IMR-90 (cell line): ENCODE measurements around the gene KDSR.

Experiments used
- BHLHE40 ChIP-seq: fragments of 150-350 bp; IDR thresholded peaks from 2 replicates; pipeline ENCODE4 v1.6.1; 2016; ENCODE audit warnings: mild to moderate bottlenecking, low read depth, low read length
- CEBPB ChIP-seq: IDR thresholded peaks from 2 replicates; pipeline ENCODE4 v1.6.1; 2012; ENCODE audit warnings: low read depth, low read length, improper control_type of control experiment
- CTCF ChIP-seq: conservative IDR thresholded peaks from 2 replicates; pipeline ENCODE4 v1.5.1; 2012; ENCODE audit warnings: mild to moderate bottlenecking, low read depth, low read length, improper control_type of control experiment
- ELK1 ChIP-seq: fragments of 150-350 bp; IDR thresholded peaks from 2 replicates; pipeline ENCODE4 v1.6.1; 2016; ENCODE audit warnings: low read depth, mild to moderate bottlenecking, low read length, moderate library complexity, borderline replicate concordance
- MXI1 ChIP-seq: IDR thresholded peaks from 2 replicates; pipeline ENCODE4 v1.6.1; 2012; ENCODE audit warnings: low read depth, mild to moderate bottlenecking, low read length, moderate library complexity, borderline replicate concordance
- NFE2L2 ChIP-seq: fragments of 150-350 bp; IDR thresholded peaks from 2 replicates; pipeline ENCODE4 v1.6.1; 2016; ENCODE audit warnings: low read depth, mild to moderate bottlenecking, low read length
- POLR2A ChIP-seq: IDR thresholded peaks from 2 replicates; pipeline ENCODE4 v1.6.1; 2012; ENCODE audit warnings: mild to moderate bottlenecking, low read depth, low read length
- RAD21 ChIP-seq: IDR thresholded peaks from 2 replicates; pipeline ENCODE4 v1.6.1; 2012; ENCODE audit warnings: low read length, improper control_type of control experiment
- RCOR1 ChIP-seq: IDR thresholded peaks from 2 replicates; pipeline ENCODE4 v1.6.1; 2012; ENCODE audit warnings: mild to moderate bottlenecking, low read length, improper control_type of control experiment; ENCODE audit not compliant: insufficient replicate concordance
- SMC3 ChIP-seq: fragments of 150-350 bp; IDR thresholded peaks from 2 replicates; pipeline ENCODE4 v1.6.1; 2016; ENCODE audit warnings: low read depth, mild to moderate bottlenecking, antibody characterized with exemption, low read length, moderate library complexity
- USF2 ChIP-seq: fragments of 150-350 bp; IDR thresholded peaks from 2 replicates; pipeline ENCODE4 v1.6.1; 2017; ENCODE audit warnings: mild to moderate bottlenecking, antibody characterized with exemption, low read length, low read depth

GRCh38 chr18:63318889-63319382 lies 48.1 kb downstream of the KDSR start:
- TF ChIP-seq CTCF (no peak), RCOR1 (no peak), BHLHE40 (no peak), POLR2A (no peak), USF2 (no peak), RAD21 (no peak), ELK1 (no peak), SMC3 (no peak), NFE2L2 (no peak), MXI1 (no peak), CEBPB (no peak)
